HG03575 (cell line): ENCODE data around the gene TIMP1.

Source experiments
- ATAC-seq: cut with Tn5 transposase; IDR thresholded peaks from one replicate; pipeline ENCODE4 v1.9.1; 2021; ENCODE audit not compliant: unreplicated experiment, insufficient number of reproducible peaks, low FRiP score; ENCODE audit errors: extremely low read depth

The TIMP1 gene

GRCh38 chrX:47629419-47630200 lies 47.4 kb downstream of the TIMP1 start, which contains the start of gene CFP:
Gene CFP (minus strand): TSS chrX:47629930. CDS start chrX:47629844, 86 bp downstream.
- ATAC-seq = no peak

GRCh38 chrX:47631676-47632075 lies 49.4 kb downstream of the TIMP1 start:
- no peak for ATAC-seq

- ATAC-seq = no peak
Measured at GRCh38 chrX:47632666-47633065, 50.4 kb downstream of the TIMP1 start.

GRCh38 chrX:47633689-47634590 lies 51.7 kb downstream of the TIMP1 start:
- no peak for ATAC-seq

- ATAC-seq = no peak
Measured at GRCh38 chrX:47634871-47635575, 52.8 kb downstream of the TIMP1 start.
